Measurements from ENCODE around the gene HOXD10.

DNA sequence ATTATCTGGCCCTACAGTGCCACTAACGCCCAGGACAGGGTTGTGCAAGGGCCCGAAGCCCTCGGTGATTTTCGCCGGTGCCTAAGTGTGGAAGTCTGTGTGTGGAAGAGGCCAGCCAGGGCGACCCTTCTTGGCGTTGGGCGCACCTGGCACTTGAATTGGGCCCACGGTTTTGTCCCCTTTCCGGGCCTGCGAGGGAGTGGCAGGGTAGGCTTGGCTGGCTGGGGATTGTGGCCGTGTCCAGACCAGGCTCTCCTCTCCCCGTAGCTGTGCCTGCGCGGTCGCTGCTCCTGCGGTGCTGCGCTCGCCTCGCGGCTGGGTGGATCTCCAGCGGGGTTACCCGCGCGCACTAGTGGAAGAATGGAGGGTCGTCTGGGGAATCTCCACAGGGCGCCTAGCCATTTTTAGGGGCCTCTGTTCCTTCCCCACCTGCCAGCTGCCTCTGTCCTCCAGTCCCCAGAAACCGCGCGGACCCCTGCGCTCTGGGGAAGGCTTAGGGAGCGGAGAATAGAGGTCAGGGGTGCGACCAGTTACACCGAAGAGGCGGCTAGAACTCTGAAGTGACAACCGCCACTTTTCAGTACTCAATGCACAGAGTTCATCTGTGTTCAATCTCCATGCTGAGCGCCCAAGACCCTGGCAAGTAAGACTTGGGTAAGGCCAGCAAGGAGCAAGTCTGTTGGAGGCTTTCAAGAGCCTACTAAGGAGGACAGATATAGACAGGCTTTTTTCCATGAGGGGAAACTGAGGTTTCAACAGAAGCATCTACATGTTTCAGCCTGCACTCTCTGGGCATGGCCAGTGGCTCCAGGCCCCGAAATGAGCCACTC, 48.8 kb upstream of the HOXD10 start:
- TF ChIP-seq, protein P1, sequence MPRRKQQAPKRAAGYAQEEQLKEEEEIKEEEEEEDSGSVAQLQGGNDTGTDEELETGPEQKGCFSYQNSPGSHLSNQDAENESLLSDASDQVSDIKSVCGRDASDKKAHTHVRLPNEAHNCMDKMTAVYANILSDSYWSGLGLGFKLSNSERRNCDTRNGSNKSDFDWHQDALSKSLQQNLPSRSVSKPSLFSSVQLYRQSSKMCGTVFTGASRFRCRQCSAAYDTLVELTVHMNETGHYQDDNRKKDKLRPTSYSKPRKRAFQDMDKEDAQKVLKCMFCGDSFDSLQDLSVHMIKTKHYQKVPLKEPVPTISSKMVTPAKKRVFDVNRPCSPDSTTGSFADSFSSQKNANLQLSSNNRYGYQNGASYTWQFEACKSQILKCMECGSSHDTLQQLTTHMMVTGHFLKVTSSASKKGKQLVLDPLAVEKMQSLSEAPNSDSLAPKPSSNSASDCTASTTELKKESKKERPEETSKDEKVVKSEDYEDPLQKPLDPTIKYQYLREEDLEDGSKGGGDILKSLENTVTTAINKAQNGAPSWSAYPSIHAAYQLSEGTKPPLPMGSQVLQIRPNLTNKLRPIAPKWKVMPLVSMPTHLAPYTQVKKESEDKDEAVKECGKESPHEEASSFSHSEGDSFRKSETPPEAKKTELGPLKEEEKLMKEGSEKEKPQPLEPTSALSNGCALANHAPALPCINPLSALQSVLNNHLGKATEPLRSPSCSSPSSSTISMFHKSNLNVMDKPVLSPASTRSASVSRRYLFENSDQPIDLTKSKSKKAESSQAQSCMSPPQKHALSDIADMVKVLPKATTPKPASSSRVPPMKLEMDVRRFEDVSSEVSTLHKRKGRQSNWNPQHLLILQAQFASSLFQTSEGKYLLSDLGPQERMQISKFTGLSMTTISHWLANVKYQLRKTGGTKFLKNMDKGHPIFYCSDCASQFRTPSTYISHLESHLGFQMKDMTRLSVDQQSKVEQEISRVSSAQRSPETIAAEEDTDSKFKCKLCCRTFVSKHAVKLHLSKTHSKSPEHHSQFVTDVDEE (CRISPR knock-in tag; IDR thresholded peaks at IDR 0.05): no peak
- TF ChIP-seq, protein P2, sequence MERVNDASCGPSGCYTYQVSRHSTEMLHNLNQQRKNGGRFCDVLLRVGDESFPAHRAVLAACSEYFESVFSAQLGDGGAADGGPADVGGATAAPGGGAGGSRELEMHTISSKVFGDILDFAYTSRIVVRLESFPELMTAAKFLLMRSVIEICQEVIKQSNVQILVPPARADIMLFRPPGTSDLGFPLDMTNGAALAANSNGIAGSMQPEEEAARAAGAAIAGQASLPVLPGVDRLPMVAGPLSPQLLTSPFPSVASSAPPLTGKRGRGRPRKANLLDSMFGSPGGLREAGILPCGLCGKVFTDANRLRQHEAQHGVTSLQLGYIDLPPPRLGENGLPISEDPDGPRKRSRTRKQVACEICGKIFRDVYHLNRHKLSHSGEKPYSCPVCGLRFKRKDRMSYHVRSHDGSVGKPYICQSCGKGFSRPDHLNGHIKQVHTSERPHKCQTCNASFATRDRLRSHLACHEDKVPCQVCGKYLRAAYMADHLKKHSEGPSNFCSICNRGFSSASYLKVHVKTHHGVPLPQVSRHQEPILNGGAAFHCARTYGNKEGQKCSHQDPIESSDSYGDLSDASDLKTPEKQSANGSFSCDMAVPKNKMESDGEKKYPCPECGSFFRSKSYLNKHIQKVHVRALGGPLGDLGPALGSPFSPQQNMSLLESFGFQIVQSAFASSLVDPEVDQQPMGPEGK (CRISPR knock-in tag; IDR thresholded peaks at IDR 0.05; ENCODE audit: borderline replicate concordance): no peak
- TF ChIP-seq, protein P3, sequence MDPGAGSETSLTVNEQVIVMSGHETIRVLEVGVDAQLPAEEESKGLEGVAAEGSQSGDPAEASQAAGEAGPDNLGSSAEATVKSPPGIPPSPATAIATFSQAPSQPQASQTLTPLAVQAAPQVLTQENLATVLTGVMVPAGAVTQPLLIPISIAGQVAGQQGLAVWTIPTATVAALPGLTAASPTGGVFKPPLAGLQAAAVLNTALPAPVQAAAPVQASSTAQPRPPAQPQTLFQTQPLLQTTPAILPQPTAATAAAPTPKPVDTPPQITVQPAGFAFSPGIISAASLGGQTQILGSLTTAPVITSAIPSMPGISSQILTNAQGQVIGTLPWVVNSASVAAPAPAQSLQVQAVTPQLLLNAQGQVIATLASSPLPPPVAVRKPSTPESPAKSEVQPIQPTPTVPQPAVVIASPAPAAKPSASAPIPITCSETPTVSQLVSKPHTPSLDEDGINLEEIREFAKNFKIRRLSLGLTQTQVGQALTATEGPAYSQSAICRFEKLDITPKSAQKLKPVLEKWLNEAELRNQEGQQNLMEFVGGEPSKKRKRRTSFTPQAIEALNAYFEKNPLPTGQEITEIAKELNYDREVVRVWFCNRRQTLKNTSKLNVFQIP (CRISPR knock-in tag; IDR thresholded peaks at IDR 0.05; ENCODE audit: borderline replicate concordance, low read depth): no peak
- TF ChIP-seq TCF4 (CRISPR knock-in tag; IDR thresholded peaks at IDR 0.05; ENCODE audit: borderline replicate concordance) (no peak), SNAI2 (CRISPR knock-in tag; IDR thresholded peaks at IDR 0.05) (no peak), ZFP3 (CRISPR knock-in tag; IDR thresholded peaks at IDR 0.05) (no peak), PPARA (CRISPR knock-in tag; IDR thresholded peaks at IDR 0.05; ENCODE audit: borderline replicate concordance) (no peak), ZNF70 (CRISPR knock-in tag; IDR thresholded peaks at IDR 0.05) (no peak), ZFP30 (CRISPR knock-in tag; IDR thresholded peaks at IDR 0.05) (no peak), CSDC2 (CRISPR knock-in tag; IDR thresholded peaks at IDR 0.05) (no peak), ESRRG (CRISPR knock-in tag; IDR thresholded peaks at IDR 0.05) (no peak), ARNTL (CRISPR knock-in tag; IDR thresholded peaks at IDR 0.05; ENCODE audit: borderline replicate concordance, low read depth) (no peak), RARB (CRISPR knock-in tag; IDR thresholded peaks at IDR 0.05) (no peak)
- TF ChIP-seq, protein P4, sequence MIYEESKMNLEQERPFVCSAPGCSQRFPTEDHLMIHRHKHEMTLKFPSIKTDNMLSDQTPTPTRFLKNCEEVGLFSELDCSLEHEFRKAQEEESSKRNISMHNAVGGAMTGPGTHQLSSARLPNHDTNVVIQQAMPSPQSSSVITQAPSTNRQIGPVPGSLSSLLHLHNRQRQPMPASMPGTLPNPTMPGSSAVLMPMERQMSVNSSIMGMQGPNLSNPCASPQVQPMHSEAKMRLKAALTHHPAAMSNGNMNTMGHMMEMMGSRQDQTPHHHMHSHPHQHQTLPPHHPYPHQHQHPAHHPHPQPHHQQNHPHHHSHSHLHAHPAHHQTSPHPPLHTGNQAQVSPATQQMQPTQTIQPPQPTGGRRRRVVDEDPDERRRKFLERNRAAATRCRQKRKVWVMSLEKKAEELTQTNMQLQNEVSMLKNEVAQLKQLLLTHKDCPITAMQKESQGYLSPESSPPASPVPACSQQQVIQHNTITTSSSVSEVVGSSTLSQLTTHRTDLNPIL (CRISPR knock-in tag; IDR thresholded peaks at IDR 0.05; ENCODE audit: low read depth): no peak
